GM18499 (cell line): ENCODE measurements around the gene AKAP7.
"Not testable (repeated sequence)": the region's sequence is repeated elsewhere in the genome, so short reads cannot be mapped to it uniquely, and the experiment has no call there.

Experiments
- ATAC-seq: cut with Tn5 transposase; IDR thresholded peaks from one replicate; pipeline ENCODE4 v1.9.1; 2021; ENCODE audit warnings: moderate number of reproducible peaks; ENCODE audit not compliant: insufficient read depth, unreplicated experiment

Gene AKAP7

DNA sequence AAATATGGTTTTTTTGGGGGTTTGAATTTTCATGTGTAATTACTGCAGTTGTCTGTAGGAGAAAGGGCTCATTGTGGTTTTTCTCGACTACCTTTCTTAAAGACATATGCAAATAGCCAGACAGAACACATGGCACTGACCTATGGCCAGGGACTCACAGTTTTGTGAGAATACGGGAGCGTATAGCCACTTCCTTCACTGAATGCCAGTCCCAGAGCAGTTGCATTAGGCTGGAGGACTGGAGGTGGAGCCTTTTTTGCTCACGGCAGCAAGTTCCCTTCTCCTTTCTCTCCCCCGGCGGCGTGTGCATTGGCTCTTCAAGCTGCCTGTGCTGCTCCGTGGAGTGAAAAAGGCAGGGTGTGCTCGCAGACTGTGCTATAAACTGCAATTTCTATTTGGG, 114.9 kb downstream of the AKAP7 start:
- ATAC-seq: no peak

DNA sequence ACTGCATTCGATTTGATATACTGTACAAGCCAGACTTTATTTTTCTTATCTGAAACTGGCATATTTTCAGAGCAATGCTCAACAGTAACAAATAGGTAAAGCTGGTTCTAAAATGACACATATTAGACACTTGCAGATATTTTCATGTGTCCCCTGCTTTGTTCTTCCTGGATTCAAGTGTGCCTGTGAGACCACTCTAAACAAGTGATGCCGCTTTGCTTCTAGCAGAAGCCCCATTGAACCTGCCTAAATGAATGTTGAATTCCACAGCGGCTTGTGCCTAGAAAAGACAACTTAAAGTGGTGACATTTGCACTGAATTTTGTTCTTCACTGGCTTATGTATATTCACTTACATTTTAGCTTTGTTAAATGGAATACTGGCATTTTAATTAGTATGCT, 115.7 kb downstream of the AKAP7 start:
- ATAC-seq: no peak

DNA sequence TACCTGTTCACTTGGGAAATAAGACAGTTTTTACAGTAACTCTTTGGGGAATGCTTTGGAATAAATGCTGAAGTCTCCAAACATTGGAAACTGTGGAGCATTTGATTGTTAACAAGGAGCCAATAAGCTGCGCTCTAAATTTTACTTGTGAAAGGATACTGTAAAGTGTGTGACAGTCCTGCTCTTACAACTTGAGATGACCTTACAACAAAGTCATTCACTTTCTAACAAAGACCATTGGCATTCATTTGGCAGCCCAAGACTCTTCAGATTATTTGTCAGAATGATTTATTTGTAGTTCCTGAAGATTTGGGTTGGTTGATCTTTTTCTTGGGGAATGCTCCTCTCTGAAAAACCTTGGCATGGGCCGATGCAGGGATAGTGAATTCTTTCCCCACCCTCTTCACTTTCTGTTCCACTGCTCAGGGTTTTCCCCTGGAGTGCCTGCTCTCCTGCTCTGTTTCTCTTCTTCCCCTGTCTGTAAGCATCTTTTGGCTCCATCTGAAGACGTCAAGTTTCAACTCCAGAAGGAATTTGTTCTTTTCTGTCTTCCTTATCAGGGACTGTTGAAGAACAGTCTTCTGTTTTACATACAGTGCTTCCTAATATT, 116.4 kb downstream of the AKAP7 start:
- no peak for ATAC-seq

DNA sequence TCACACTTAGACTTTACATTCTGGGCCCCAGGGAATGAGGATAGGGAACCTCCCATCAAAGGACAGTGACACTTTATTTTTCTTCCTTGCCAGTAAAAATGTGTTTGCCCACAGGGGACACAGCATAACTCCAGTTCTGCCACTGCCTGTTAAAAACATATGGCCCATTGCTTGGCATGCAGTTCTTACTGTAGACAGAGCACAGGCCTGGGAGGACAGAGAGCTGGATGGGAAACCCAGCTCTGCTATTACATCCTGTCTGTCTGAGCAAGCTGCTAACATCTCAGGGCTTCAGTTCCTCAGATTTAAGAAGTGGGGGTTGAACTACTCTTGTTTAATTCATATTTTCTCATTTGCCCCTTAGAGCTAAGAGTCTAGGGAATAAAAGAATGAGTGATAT, 120.2 kb downstream of the AKAP7 start:
- no peak for ATAC-seq

DNA sequence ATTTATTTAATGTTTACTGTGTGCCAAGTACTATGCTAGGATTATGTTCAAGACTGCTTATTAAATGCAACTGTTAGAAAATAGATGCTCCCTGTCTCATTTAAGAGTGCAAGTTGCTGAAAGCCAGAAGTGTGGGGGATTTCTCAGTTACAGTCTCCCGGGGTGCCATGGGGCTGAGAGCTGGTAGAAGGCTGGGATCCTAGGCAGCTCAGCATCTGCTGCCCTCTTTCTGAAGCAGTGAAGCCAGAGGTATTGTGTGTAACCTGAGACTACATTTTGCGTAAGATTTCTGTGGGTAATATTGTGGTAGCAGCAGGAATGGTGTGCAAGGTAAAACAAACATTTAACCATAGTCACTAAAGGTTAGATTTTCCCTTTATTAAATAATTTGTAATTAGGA, 120.6 kb downstream of the AKAP7 start:
- no peak for ATAC-seq

DNA sequence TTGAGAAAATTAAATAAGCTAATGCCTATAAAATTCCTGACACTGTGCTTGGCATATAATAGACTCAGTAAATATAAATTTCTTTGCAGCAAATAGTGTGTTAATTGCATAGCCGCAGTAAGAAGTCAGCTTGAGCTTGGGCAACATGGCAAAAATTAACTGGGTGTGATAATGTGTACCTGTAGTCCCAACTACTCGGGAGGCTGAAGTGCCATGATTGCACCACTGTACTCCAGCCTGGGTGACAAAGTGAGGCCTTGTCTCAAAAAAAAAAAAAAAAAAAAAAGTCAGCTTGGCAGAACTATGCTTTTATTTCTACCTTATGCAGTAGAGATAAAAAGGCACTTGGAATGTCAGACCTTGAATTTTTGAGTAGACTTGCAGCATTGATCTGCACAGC, 121.8 kb downstream of the AKAP7 start:
- no peak for ATAC-seq

DNA sequence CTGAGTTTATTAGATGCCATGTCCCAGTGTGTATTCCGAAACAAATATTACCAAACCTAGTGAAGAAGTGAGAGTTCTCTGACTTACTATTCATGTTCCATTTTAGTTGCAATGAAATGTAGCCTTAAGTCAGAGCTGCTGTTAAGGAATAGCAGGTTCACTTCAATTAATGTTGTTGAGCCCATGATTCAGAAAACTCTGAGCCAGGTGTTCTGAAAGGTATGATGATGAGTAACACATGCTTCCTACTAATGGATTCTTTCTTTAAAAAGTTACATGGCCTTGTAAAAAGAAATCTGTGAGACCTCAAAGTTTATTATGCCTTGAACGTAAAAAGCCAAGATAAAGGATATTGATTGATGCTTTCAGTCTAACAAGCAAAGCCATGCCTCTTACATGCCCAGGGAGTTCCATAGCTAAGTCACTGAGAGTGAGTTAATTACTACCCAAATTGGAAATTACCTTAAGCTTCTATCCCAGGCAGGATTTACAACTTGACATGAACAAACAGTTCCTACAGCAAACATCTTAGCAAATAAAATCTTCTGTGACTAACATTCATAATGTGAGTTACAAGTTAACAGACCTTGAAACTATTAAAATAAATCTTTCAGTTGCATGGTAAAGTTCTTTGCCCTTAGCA, 122.9 kb downstream of the AKAP7 start:
- ATAC-seq: no peak

DNA sequence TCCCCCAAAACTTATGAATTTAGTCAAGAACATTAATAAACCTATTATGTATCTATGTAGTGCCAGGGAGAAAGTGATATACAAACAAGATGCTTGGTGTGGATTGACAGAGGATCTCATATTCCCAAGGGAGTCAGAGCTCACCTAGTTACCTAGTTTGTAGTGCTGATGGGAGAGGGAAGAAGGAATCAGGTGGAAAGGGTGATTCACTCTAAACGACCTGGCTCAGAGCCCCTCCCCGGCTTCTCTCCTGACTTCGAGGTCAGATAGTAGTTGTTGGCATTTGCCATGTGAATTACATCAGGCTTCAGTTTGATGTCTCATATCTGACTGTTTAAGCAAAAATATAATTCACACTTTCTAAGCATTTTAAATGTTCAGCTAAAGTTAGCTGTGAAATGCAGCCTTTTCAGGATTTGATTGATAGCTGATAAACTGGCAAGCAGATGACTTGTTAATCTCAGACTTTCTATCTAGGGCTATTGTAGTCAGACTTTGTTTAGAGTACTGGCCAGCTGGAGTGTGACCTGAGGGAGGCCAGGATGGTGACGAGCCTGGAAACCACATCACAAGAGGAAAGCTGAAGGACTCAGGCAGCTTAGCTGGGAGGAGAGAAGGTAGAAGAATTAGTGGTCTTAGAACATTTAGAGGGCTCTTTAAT, 123.7 kb downstream of the AKAP7 start:
- no peak for ATAC-seq

DNA sequence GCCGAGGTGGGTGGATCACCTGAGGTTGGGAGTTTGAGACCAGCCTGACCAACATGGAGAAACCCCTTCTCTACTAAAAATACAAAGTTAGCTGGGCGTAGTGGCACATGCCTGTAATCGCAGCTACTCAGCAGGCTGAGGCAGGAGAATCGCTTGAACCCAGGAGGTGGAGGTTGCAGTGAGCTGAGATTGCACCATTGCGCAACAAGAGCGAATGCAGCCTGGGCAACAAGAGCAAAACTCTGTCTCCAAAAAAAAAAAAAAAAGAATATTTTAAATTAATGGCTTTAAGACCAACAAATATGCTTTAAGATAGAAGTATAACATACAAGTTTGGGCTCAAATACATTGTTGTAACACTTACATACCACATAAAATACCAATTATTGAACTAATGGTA, 125.7 kb downstream of the AKAP7 start:
- not testable (repeated sequence) for ATAC-seq

DNA sequence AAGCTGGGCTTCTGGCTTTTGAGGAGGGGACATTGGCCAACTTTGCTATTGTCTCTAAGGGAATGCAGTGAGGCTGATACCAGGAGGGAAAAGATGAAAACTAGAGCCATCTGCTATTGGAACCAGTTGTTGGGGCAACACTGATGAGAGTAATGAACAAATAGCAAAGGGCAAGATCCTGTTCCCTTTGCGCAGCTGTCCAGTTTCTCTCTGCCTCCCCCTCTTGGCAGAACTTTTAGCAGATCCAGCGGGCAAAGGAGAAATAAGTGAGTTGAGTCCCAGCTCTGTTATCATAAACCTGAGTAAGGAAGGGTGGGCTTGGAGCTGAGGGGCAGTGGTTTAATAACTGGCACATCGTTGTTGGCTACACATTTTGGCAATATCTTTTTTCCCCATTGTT, 126.8 kb downstream of the AKAP7 start:
- no peak for ATAC-seq

DNA sequence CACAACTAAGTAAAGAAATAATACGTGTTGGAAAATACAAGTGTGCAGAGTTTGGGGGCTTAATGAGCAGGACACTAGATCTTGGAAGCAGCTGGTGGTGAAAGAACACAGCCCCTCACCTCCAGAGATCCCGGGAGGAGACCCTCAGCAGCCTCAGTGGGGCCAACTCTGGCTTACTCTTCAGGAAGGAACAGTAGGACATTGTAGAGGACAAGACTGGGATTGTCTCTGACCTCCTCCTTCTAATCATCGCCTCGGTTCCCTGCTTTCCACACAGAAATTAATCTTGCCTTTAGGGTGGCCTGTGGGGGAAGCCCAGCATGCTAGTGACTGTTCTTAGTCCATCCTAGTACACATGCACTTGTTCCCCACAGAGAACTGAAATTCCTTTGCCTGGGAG, 130.7 kb downstream of the AKAP7 start:
- ATAC-seq: no peak

DNA sequence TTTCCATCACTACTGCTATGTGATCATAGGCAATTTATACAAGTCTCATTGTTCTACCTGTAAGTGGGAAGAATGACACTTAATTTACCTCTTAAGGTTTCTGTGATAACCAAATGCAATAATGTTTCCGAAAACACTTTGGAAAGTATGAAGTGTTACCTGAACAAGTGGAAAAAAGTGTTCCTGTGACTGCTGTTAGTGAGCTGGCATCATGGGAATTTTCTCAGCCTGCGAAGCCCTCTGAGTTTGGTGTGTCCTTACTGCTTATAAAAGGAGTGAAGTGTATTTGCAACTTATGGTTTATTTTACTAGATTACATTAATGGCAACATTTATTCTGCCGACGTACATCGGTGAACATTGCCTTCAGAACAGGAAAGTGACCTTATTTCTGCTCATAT, 133.0 kb downstream of the AKAP7 start:
- ATAC-seq: no peak

DNA sequence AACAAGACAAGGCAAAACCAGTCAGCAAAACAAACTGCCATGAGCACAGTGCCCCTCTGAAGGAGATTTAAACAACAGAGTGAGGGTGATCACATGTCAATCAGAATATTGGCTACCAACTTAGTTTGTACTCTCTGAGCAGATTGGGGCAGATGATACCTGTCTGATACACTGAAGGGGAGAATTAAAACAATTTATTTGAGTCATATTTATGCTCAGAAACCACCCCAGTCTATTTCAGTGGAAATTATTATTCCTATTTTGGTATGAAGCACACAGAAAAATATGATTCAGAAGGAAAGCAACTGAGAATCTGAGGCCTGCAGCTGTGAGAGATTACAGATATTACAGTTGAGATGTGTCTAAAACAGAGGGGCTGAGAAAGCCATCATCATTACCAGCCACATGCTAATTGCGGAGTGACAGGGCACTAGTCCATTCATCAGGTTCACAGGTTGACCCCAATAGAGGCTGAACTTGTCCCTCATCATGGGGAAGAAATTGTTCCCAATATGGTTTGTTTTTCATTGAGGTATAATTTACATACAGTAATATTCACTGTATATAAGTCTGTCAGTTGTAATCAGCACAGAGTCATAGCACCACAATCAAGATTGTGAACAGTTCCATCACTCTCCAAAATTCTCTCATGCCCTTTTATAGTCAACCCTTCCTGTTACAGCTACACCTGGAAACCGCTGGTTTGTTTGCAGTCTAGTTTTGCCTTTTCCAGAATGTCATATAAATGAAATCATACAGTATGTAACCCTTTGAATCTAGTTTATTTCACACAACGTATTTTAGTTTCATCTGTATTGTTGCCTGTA, 134.5 kb downstream of the AKAP7 start:
- ATAC-seq: no peak

DNA sequence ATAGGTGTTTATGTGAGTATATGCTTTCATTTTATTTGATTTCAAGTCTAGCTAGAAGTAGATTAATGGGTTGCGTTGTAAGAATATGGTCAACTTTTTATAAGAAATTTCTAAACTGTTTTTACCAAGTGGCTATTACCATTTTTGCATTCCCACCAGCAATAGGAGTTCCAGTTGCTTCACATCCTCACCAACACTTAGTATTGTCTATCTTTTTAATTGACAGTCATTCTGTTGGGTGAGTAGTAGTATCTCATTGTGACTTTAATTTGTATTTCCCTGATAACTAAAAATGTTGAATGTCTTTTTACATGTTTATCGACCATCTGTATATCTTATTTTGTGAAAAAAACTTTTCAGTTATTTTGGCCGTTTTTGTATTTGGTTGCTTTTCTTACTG, 135.3 kb downstream of the AKAP7 start:
- no peak for ATAC-seq

DNA sequence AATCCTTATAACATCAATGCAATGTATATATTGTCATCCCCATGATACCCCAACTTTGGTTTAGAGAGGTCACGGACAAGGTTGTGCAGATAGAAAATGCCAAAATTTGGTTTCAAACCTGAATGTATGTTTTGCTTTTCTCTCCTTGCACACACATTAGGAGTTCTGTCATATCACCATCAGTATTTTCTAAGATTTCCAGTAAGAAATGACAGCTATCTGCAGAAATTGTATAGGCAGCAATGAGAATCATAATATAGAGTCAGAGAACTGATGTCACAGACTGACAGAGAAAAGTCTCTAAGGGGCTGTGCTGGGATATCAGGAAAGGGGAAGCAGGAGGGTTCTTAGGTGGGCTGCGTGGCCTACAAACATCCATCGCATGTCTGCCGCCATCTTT, 140.0 kb downstream of the AKAP7 start:
- no peak for ATAC-seq

DNA sequence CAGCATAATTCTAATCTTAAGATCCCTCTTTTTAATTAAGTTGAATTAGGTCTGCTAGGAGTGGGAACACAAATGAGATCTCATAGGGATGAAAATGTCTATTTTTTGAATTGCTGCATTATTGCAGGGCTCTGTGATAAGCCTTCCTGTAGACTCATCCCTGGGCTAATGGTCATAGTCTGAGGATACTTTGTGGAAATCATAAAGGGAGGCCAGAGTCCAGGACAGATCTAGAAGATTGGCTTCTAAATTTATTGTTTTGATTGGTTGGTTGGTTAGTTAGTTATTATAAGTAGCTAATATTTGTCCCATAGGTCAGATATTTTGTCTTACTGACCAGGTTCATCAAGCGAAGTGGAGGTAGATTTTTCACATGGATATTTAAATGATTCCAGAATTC, 142.3 kb downstream of the AKAP7 start:
- no peak for ATAC-seq

DNA sequence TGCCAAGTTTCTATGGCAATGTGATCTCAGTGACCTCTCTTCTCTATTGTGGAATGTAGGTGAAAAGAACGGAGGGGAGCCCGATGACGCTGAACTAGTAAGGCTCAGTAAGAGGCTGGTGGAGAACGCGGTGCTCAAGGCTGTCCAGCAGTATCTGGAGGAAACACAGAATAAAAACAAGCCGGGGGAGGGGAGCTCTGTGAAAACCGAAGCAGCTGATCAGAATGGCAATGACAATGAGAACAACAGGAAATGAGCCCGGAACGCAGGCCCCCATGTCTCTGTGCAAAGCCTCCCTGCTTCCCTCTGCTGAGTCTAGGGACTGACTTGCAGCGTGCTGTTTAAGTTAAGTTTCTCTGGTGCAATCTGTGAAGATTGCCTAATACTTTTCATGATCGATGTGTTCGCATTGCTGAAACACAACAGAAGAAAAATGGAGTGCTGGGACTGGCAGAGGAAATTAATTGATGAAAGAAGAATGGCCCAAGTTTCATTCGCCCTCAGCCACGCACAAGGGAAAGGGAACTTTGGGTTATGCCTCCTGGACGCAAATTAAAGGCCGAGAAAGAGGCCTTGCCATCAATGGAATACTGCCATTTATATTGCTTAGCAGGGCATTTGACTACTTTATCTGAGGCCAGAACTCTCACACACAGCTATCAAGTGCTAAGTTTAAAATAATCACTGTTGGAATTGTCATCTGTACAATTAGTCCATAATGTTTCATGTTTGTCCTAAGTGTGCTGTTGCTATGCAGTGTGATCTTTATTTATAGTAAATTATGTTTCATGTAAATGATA, 146.4 kb downstream of the AKAP7 start:
- no peak for ATAC-seq

DNA sequence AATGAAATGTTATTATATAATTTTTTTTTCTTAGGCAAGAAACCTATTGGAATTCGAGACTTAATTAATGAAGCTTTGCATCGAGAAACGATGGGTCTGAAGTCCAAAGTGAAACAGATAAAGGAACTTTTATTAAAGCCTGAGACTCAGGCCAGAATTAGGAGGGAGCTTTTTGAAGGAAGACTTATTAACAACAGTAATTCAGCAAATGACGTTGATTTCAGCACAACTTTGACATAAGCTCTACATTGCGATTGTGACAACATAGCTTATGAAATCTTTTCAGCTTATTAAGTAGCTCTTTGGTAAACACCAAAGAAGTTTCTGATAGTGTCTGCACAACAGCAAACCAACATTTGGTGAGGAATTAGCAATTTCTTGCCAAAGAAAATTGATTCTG, 147.1 kb downstream of the AKAP7 start:
- no peak for ATAC-seq

DNA sequence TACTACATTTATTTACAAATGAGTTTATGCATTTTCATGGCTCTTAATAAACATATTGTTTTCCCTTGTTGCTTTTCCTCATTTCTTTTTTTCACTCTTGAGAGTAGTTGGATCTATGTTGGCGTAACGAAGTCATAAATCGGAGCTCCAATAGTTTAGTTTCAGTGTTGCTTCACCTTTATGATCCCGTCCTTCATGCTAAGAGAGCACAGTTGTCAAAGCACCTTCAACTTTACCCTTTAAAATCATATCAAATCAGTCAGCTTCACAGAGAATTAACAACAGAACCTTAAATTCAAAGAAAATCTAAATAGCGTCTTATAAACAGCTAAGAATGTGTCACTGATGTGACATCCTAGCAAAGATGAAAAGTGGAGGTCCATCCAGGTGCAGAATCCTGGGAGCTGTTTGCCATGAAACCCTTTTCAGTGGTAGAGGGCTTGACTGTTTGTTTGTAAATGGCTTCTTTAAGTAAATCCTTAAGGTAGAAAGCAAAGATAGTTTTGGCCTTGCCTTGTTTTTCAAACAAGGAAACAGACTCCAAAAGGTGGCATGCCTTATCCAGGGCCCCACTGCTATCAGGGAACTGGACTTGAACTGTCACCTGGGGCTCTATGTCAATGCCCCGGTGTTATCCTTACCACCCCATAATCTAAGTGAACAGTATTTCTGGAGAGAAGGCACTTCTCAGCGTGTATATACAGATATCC, 148.4 kb downstream of the AKAP7 start:
- ATAC-seq: no peak

DNA sequence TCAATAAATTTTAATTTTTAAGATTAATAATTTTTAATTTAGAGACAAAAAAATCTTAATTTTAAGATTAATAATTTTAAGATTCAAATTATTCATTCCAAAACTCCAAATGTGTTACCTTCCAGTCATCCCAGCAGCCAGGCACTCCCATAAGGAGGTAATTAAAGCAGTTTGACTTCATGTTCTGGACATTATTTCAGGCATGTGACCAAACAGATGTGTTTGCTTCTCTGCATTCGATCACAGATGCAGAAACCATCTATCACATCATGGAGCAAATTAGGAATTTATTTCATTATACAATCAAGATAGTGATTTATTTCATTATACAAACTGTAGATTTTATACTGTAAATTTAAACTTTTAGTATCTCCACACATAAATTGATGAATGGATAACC, 150.3 kb downstream of the AKAP7 start:
- no peak for ATAC-seq
